Heart left ventricle (tissue), 13 donors: Measurements from ENCODE around the gene ANKZF1.

Experiments used
- CTCF ChIP-seq, 12 donors: fragments of 200-600 bp; sonication (generic) in 4 of 12; IDR thresholded peaks; one replicate each; pipeline versions ENCODE4 v1.5.0 to v1.8.0; 2018 to 2022; ENCODE audit warnings: antibody characterized with exemption in 12 of 12, mild to moderate bottlenecking in 5 of 12
- POLR2A ChIP-seq, 2 donors: fragments of 450-650 bp; IDR thresholded peaks; one replicate each; pipeline ENCODE4 v1.6.1; 2017; ENCODE audit warnings: antibody characterized with exemption in 2 of 2, mild to moderate bottlenecking in 2 of 2, moderate library complexity in 2 of 2
- donor health status: ischemic (EF 13 %, LVEDD 7.1; RV severe dilation, severe dysfunction).
- donor health status: DM: no; HTN: yes; CAD: no.
- donor health status: DM: no; HTN: no; CAD: no.
- donor health status: ischemic (EF 25% LVEDD 6.9; RV normal size, moderate dysfunction).
- donor health status: ischemic (EF 25% LVEDD 5.7; RV mildly dilated, moderate dysfunction).
- donor health status: ischemic (EF 35%, LVEDD 5.7; RV mildly dilated, moderate dysfunction).
- donor health status: nonischemic (EF 11% LVEDD 7.7; RV severe dilation, severe dysfunction).
- donor health status: DM: yes; HTN: yes; CAD: no.
- donor health status: PGD.
- donor health status: ischemic (EF 29% LVEDD 5.4; RV normal size, mild dysfunction).
- donor health status: nonischemic (EF 23%, LVEDD 6.1; RV moderate dilation, normal function).

- TF ChIP-seq CTCF (IDR thresholded peaks at IDR 0.05) (no peak), POLR2A (IDR thresholded peaks at IDR 0.05) (no peak)
Measured at GRCh38 chr2:219207884-219208740, 21.5 kb upstream of the ANKZF1 start.
